ENCODE data around the gene LTA. TPM values are rescaled to one million over a fixed set of nuclear protein-coding genes. Genes with fewer than 3 reads are reported as not detected.

Gene LTA
- total RNA-seq, 8 experiments from 2014 or later: 0.11 to 0.76 (median 0.41) TPM; not detected in 2

DNA sequence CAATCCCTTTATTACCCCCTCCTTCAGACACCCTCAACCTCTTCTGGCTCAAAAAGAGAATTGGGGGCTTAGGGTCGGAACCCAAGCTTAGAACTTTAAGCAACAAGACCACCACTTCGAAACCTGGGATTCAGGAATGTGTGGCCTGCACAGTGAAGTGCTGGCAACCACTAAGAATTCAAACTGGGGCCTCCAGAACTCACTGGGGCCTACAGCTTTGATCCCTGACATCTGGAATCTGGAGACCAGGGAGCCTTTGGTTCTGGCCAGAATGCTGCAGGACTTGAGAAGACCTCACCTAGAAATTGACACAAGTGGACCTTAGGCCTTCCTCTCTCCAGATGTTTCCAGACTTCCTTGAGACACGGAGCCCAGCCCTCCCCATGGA lies 5.5 kb downstream of the LTA start:
- no peak for ATAC-seq (replicated peaks in 6 of 8)
- WGBS, 10 experiments: 20 to 93% (median 73%) methylated on average over 1 to 3 of the region's 3 CpGs; no CpG with 5 or more reads in 4 of the 10 experiments
- peaks cover 0 to 6% of the 10 kb centered on the region in 2 donors for H3K4me1 ChIP-seq (replicated peaks in 1 of 2)
- H3K27ac ChIP-seq: no peak overlapping the region
- H3K4me3 ChIP-seq: no peak overlapping the region
- in situ Hi-C loops (cut with MboI; ENCODE audit: low pct_unique_long_range_greater_than_20kb in 2 of 9, low sequenced_read_pairs in 9 of 9, unreplicated experiment in 9 of 9): no loop called here

DNA sequence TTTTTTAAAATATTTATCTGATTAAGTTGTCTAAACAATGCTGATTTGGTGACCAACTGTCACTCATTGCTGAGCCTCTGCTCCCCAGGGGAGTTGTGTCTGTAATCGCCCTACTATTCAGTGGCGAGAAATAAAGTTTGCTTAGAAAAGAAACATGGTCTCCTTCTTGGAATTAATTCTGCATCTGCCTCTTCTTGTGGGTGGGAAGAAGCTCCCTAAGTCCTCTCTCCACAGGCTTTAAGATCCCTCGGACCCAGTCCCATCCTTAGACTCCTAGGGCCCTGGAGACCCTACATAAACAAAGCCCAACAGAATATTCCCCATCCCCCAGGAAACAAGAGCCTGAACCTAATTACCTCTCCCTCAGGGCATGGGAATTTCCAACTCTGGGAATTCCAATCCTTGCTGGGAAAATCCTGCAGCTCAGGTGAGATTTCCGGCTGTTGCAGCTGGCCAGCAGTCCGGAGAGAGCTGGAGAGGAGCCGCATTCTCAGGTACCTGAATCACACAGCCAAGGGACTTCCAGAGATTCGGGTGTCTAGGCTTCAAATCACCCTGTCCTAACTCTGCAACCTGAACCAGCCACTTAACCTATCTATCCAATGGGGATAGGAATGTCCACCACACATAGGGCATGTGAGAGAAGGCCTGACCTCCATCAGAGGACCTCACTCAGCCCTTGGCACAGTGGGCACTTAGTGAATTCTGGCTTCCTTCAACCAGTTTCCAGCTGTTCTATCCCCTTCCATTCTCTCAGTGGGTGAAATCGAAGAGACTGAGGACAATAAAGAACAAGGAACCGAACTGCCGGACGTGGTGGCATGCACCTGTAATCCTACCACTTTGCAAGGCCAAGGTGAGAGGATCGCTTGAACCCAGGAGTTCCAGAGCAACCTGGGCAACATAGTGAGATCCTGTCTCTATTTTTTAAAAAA lies 6.4 kb downstream of the LTA start:
- Histone ChIP-seq H3K27ac (no peak overlapping the region), H3K4me3 (no peak overlapping the region), H3K4me1 (replicated peaks in 1 of 2) (peaks cover 0 to 6% of the 10 kb centered on the region in 2 donors)
- no peak for ATAC-seq (replicated peaks in 6 of 8)
- in situ Hi-C loops (cut with MboI; ENCODE audit: low pct_unique_long_range_greater_than_20kb in 2 of 9, low sequenced_read_pairs in 9 of 9, unreplicated experiment in 9 of 9): no loop called here
- 50 to 97% (median 82%) methylated on average over 2 to 8 of the region's 12 CpGs; no CpG with 5 or more reads in 2 of the 10 experiments for WGBS, 10 experiments

DNA sequence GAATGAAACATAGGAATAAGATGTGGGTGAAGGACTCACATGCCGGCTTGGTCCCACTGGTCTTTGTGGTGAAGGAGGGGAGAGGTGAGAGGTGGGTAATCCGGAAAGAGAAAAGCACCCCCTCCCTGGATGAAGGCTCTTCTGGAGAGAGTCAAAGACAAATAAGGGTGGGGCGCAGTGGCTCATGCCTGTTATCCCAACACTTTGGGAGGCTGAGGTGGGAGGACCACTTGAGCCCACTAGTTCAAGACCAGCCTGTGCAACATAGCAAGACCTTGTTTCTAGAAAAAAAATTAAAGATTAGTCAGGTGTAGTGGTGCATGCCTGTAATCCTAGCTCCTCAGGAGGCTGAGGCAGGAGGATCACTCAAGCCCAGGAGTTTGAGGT lies 7.0 kb downstream of the LTA start:
- H3K4me1 ChIP-seq (replicated peaks in 1 of 2): peaks cover 0 to 6% of the 10 kb centered on the region in 2 donors
- in situ Hi-C loops (cut with MboI; ENCODE audit: low pct_unique_long_range_greater_than_20kb in 2 of 9, low sequenced_read_pairs in 9 of 9, unreplicated experiment in 9 of 9): no loop called here
- WGBS, 10 experiments: 60 to 100% (median 97%) methylated on average over 1 to 3 of the region's 3 CpGs; no CpG with 5 or more reads in 4 of the 10 experiments
- ATAC-seq (replicated peaks in 6 of 8): no peak
- no peak overlapping the region for H3K27ac ChIP-seq
- no peak overlapping the region for H3K4me3 ChIP-seq

DNA sequence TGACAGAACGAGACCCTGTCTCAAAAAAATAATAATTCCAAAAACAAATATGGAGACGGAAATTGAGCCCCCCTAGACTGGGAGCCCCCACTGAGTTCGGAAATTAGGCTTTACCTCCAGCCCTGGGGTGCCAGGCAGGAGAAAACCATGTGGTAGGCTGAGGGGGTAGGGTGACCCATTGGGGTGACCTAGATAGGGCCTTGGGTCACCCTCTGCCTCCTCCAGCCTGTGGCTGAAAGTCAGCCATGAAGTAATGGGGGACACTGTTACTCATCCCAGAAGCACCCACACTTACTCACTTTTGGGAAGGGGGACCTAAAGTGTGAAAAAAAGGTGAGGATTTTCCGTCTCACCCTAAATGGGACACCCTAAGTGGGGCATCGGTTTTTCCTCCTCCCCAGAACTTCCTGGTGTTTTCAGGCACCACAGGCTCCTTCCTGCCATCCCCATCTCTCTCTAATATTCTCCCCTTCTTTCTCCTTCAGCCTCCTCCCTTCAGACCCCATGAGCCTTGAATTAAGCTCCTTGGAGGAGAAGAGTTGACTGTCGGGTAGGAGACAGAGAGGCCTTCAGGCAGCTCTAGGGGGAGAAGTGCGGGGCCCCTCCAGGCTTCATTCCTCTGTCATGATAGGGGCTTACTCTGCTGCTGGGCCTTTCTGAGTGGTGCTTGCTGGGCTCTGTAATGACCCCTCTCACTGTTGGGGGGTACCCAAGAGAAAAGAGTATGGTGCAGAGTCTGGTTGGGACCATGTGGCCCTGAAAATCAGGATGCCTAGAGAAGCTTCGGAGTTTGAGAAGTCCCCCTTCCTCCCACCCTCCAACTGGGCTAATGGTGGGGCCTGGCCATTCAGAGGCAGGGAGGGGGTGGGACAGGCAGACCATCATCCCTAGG lies 7.7 kb downstream of the LTA start:
- H3K4me3 ChIP-seq: no peak overlapping the region
- 50 to 100% (median 84%) methylated on average over 1 to 3 of the region's 8 CpGs; no CpG with 5 or more reads in 2 of the 10 experiments for WGBS, 10 experiments
- ATAC-seq (replicated peaks in 6 of 8): no peak
- H3K27ac ChIP-seq: no peak overlapping the region
- in situ Hi-C loops (cut with MboI; ENCODE audit: low pct_unique_long_range_greater_than_20kb in 2 of 9, low sequenced_read_pairs in 9 of 9, unreplicated experiment in 9 of 9): no loop called here
- H3K4me1 ChIP-seq (replicated peaks in 1 of 2): peaks cover 0 to 6% of the 10 kb centered on the region in 2 donors

DNA sequence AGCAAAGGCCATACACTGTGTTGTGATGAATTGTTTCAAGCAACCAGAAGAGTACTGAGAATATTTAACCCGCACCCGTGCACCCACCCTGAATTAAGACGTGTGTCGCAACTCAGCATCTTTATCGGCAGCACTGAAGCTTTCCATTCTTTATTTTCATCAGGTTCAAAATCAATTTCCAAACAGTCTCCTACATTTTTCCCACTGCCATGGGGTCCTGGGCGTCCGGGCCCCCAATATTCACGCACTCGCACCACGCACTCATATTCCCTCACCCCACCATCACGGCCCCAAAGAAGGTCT lies 8.3 kb downstream of the LTA start:
- Histone ChIP-seq H3K4me1 (replicated peaks in 1 of 2) (peaks cover 0 to 6% of the 10 kb centered on the region in 2 donors), H3K27ac (no peak overlapping the region), H3K4me3 (peak overlapping the region; percentile 40 to 51 (median 43))
- no peak for ATAC-seq (replicated peaks in 6 of 8)
- in situ Hi-C loops (cut with MboI; ENCODE audit: low pct_unique_long_range_greater_than_20kb in 2 of 9, low sequenced_read_pairs in 9 of 9, unreplicated experiment in 9 of 9): no loop called here
- WGBS, 10 experiments: 0 to 100% (median 71%) methylated on average over 1 to 7 of the region's 11 CpGs; no CpG with 5 or more reads in 4 of the 10 experiments

- 0 to 11% (median 2%) methylated on average over 4 to 26 of the region's 62 CpGs; no CpG with 5 or more reads in 4 of the 10 experiments for WGBS, 10 experiments
- peak; percentile 97 to 99 (median 99) for ATAC-seq (replicated peaks in 6 of 8)
- H3K4me1 ChIP-seq (replicated peaks in 1 of 2): peaks cover 0 to 6% of the 10 kb centered on the region in 2 donors
- no peak overlapping the region for H3K27ac ChIP-seq
- in situ Hi-C loops (cut with MboI; ENCODE audit: low pct_unique_long_range_greater_than_20kb in 2 of 9, low sequenced_read_pairs in 9 of 9, unreplicated experiment in 9 of 9): no loop called here
- peak overlapping the region; percentile 40 to 51 (median 43) for H3K4me3 ChIP-seq
These were observed 8.8 kb downstream of the LTA start for GRCh38 chr6:31580807-31581433.

DNA sequence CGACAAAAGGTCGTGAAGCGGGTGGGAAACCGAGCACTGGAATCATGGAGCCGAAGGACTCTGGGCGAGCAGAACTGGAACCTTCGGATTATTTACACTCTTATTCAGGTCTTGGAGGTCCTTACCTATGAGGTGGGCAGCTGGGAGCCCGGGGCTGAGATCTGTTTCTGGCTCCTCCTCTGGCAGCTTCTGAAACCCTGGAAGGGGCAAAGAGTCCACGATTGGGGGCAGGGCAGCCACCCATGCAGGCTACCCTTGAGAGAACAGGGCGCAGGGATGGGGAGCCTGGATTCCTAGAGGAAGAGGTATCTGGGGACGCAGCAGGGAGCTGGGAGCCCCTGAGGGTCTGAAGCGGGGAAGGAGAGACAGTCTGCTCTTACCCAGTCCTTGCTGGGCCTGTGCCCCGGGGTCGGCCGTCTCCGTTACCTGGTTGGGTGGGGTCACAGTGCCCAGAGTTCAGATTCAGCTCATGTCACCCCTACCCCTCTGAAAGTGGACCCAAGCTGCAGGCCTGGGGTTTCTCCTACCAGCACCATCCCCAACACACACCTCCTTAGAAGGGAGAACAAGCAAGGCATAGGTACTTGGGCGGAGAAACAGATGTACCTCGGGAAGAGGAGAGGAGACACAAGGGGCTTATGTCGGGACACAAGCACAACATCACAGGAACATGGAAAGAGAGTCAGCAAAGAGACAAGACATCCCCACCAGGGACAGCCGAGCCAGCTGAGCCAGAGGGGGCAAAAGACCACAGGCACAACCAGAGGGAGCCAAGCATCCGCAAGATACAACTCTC lies 9.5 kb downstream of the LTA start:
- H3K4me3 ChIP-seq: peak overlapping the region; percentile 40 to 51 (median 43)
- ATAC-seq (replicated peaks in 6 of 8): peak in 2 of 8 experiments; percentile 6
- H3K27ac ChIP-seq: no peak overlapping the region
- in situ Hi-C loops (cut with MboI; ENCODE audit: low pct_unique_long_range_greater_than_20kb in 2 of 9, low sequenced_read_pairs in 9 of 9, unreplicated experiment in 9 of 9): no loop called here
- 3 to 100% (median 14%) methylated on average over 1 to 10 of the region's 21 CpGs; no CpG with 5 or more reads in 2 of the 10 experiments for WGBS, 10 experiments
- peaks cover 0 to 6% of the 10 kb centered on the region in 2 donors for H3K4me1 ChIP-seq (replicated peaks in 1 of 2)

- WGBS, 10 experiments: no CpG with 5 or more reads among the region's 3 CpGs
- no peak for ATAC-seq (replicated peaks in 6 of 8)
- Histone ChIP-seq H3K4me1 (replicated peaks in 1 of 2) (peaks cover 2 to 6% of the 10 kb centered on the region in 2 donors), H3K27ac (no peak within 1 kb of the TSS), H3K4me3 (peak within 1 kb of the TSS; percentile 40 to 51 (median 43))
- in situ Hi-C loops (cut with MboI; ENCODE audit: low pct_unique_long_range_greater_than_20kb in 2 of 9, low sequenced_read_pairs in 9 of 9, unreplicated experiment in 9 of 9): no loop called here
These were observed 10.1 kb downstream of the LTA start, which contains the start of gene LTB for GRCh38 chr6:31582230-31582643. Gene LTB, minus strand, starts transcription at chr6:31582424. Its CDS starts 7 bp downstream, at chr6:31582417.

DNA sequence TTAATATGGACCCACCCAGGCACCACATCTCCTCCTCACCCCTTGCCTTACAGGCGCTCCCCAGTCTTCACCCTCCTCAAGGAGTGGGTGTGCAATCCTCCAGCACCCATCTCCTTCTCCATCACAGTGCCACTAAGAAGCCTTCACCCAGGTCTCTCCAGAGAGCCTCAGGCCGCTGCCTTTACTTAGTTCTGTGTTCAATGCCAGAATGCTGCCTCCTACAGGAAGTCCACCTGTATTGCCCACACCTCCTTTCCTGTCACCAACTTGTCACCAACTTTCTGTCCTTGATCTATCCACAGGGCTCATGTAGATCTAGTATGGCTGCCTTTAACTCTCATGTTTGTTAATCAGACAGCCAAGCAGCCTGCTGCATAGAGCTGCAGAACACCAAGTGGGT lies 13.4 kb downstream of the LTA start:
- no peak overlapping the region for H3K4me3 ChIP-seq
- WGBS, 10 experiments: 0 to 100% (median 58%) methylated on average over 1 to 2 of the region's 2 CpGs; no CpG with 5 or more reads in 6 of the 10 experiments
- peaks cover 3 to 6% of the 10 kb centered on the region in 2 donors for H3K4me1 ChIP-seq (replicated peaks in 1 of 2)
- H3K27ac ChIP-seq: no peak overlapping the region
- no peak for ATAC-seq (replicated peaks in 6 of 8)
- in situ Hi-C loops (cut with MboI; ENCODE audit: low pct_unique_long_range_greater_than_20kb in 2 of 9, low sequenced_read_pairs in 9 of 9, unreplicated experiment in 9 of 9): no loop called here

DNA sequence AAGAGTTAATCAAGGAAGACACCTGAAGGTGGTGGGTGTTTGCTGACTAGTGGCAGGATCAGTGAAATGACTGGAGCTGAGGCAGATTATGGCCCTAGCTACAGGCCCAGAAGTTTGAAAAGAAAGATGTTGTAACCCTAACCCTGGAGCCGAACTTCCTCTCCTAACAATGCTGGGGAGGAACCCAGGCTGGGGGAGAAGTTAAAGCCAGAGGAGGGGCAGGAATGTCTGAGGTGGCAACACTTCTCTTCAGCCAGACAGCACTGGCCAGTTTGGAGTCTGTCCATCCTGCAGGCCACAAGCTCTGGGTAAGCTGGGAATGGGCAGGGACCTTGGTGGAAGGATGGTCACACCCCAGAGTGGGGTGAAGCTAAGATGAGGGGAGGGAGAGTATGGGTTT lies 13.9 kb downstream of the LTA start, which contains the start of gene LST1:
TSS of gene LST1 (plus strand) at position 270 of the 400 bp plus-strand sequence. CDS start 1,023 bp downstream, outside the sequence.
- ATAC-seq (replicated peaks in 6 of 8): peak in 1 of 8 experiments; percentile 12
- Histone ChIP-seq H3K4me1 (replicated peaks in 1 of 2) (peaks cover 3 to 6% of the 10 kb centered on the region in 2 donors), H3K27ac (no peak within 1 kb of the TSS), H3K4me3 (no peak within 1 kb of the TSS)
- in situ Hi-C loops (cut with MboI; ENCODE audit: low pct_unique_long_range_greater_than_20kb in 2 of 9, low sequenced_read_pairs in 9 of 9, unreplicated experiment in 9 of 9): no loop called here
- WGBS, 10 experiments: 63 to 80% (median 67%) methylated on average over 1 of the region's 1 CpG; no CpG with 5 or more reads in 7 of the 10 experiments

GRCh38 chr6:31586599-31587281 lies 14.7 kb downstream of the LTA start:
- ATAC-seq (replicated peaks in 6 of 8): no peak

More at GRCh38 chr6:31586599-31587281, 14.7 kb downstream of the LTA start:
- Histone ChIP-seq H3K4me3 (no peak overlapping the region), H3K4me1 (replicated peaks in 1 of 2) (peaks cover 1 to 3% of the 10 kb centered on the region in 2 donors), H3K27ac (no peak overlapping the region)
- in situ Hi-C loops (cut with MboI; ENCODE audit: low pct_unique_long_range_greater_than_20kb in 2 of 9, low sequenced_read_pairs in 9 of 9, unreplicated experiment in 9 of 9): no loop called here
- 20 to 93% (median 50%) methylated on average over 1 to 3 of the region's 9 CpGs; no CpG with 5 or more reads in 3 of the 10 experiments for WGBS, 10 experiments

All from motor neuron (in vitro differentiated cells).